CD1c-positive myeloid dendritic cell (primary cell): ENCODE measurements around the gene CDH1.
"Not testable (repeated sequence)": the region's sequence is repeated elsewhere in the genome, so short reads cannot be mapped to it uniquely, and the experiment has no call there.

Experiments
- DNase-seq: peaks from one replicate; pipeline ENCODE4 v3.0.0-alpha.2; 2016; ENCODE audit errors: extremely low spot score

The CDH1 gene

GRCh38 chr16:68737046-68737729 lies at the start of gene CDH1:
Gene CDH1 (plus strand): TSS chr16:68737292. CDS start chr16:68737416, 124 bp downstream.
- DNase-seq = no peak

GRCh38 chr16:68689921-68690320 lies 47.2 kb upstream of the CDH1 start:
- DNase-seq = no peak

- DNase-seq = no peak
Measured at GRCh38 chr16:68695575-68695974, 41.5 kb upstream of the CDH1 start.

- no peak for DNase-seq
Measured at GRCh38 chr16:68696514-68696913, 40.6 kb upstream of the CDH1 start.

- no peak for DNase-seq
Measured at GRCh38 chr16:68698091-68698490, 39.0 kb upstream of the CDH1 start.

GRCh38 chr16:68700120-68700519 lies 37.0 kb upstream of the CDH1 start:
- peak; percentile 13 for DNase-seq

- DNase-seq = no peak
Measured at GRCh38 chr16:68700831-68701230, 36.3 kb upstream of the CDH1 start.

- peak; percentile 69 for DNase-seq
Measured at GRCh38 chr16:68704232-68704867, 32.7 kb upstream of the CDH1 start.

GRCh38 chr16:68707340-68708152 lies 29.5 kb upstream of the CDH1 start:
- no peak for DNase-seq

GRCh38 chr16:68710211-68710610 lies 26.9 kb upstream of the CDH1 start:
- peak; percentile 37 for DNase-seq

GRCh38 chr16:68711421-68712139 lies 25.5 kb upstream of the CDH1 start:
- peak; percentile 94 for DNase-seq

GRCh38 chr16:68713361-68713760 lies 23.7 kb upstream of the CDH1 start:
- DNase-seq = no peak

- no peak for DNase-seq
Measured at GRCh38 chr16:68715471-68715870, 21.6 kb upstream of the CDH1 start.

GRCh38 chr16:68716516-68716915 lies 20.6 kb upstream of the CDH1 start:
- not testable (repeated sequence) for DNase-seq

- DNase-seq = no peak
Measured at GRCh38 chr16:68717684-68718083, 19.4 kb upstream of the CDH1 start.

- no peak for DNase-seq
Measured at GRCh38 chr16:68718590-68718989, 18.5 kb upstream of the CDH1 start.

GRCh38 chr16:68719993-68720489 lies 17.1 kb upstream of the CDH1 start:
- DNase-seq = no peak

- DNase-seq = no peak
Measured at GRCh38 chr16:68722119-68723024, 14.7 kb upstream of the CDH1 start.

- no peak for DNase-seq
Measured at GRCh38 chr16:68724797-68725196, 12.3 kb upstream of the CDH1 start.

GRCh38 chr16:68728523-68728922 lies 8.6 kb upstream of the CDH1 start:
- DNase-seq = no peak

GRCh38 chr16:68731637-68732036 lies 5.5 kb upstream of the CDH1 start:
- no peak for DNase-seq
